HepG2 (cell line): Measurements from ENCODE around the gene LRRIQ4. TPM values are rescaled to one million over a fixed set of nuclear protein-coding genes. Genes with fewer than 3 reads are reported as not detected.

Source experiments
- ATAC-seq: fragments of 200-7000 bp; cut with Tn5 transposase; 3 replicates; pipeline ENCODE4 v1.9.1; 2020; ENCODE audit warnings: mild to moderate bottlenecking, moderate library complexity
- BruUV-seq: library from RNA; stranded (reverse); fragments of 400-500 nt; replicated peaks from 2 replicates; lab custom pipeline; 2021; lab: Mats Ljungman, UMichigan
- CTCF ChIA-PET: fragments of 300-600 bp; formaldehyde crosslinking; extraction: SDS; loops from one replicate; lab custom pipeline; 2021; ENCODE audit warnings: low total read pairs, inconsistent platforms, low intra/inter-chr PET ratio; lab: Yijun Ruan, JAX
- POLR2A ChIA-PET: fragments of 350-600 bp; sonication (Branson Sonifier 250); formaldehyde crosslinking; loops from one replicate; lab custom pipeline; 2020; ENCODE audit warnings: antibody characterized with exemption, inconsistent platforms; lab: Yijun Ruan, JAX
- DNase-seq: peaks from one replicate; pipeline ENCODE4 v3.0.0-alpha.2; 2015; ENCODE audit warnings: low spot score
- FAIRE-seq: peaks from 3 replicates; lab custom pipeline; 2011; peaks lifted over from hg19 to GRCh38; lab: Jason Lieb, UNC
- H2AFZ ChIP-seq: one replicate; pipeline ENCODE4 v1.6.1; 2011; ENCODE audit warnings: low read length, inconsistent platforms
- H3K27ac ChIP-seq: fragments of 300-600 bp; 3 replicates; pipeline ENCODE4 v1.8.0; 2011; ENCODE audit warnings: mixed run types, mild to moderate bottlenecking, mixed read lengths, low read length, inconsistent platforms; ENCODE audit not compliant: insufficient read depth; ENCODE audit errors: extremely low read length
- H3K27me3 ChIP-seq, 2 experiments: fragments of 200-600 bp in 1 of 2; 2 replicates in 1 of 2; 3 replicates in 1 of 2; pipeline versions ENCODE4 v1.6.0 to v1.8.0; 2011; ENCODE audit warnings: low read length in 2 of 2, mild to moderate bottlenecking in 2 of 2, moderate library complexity in 2 of 2, inconsistent platforms in 1 of 2; ENCODE audit not compliant: insufficient read depth in 2 of 2, control insufficient read depth in 1 of 2
- H3K36me3 ChIP-seq, 2 experiments: fragments of 200-600 bp in 1 of 2; replicated peaks in 1 of 2; 2 replicates in 1 of 2; 3 replicates in 1 of 2; pipeline versions ENCODE4 v1.5.1 to v1.8.0; 2011; ENCODE audit warnings: low read length in 2 of 2, inconsistent platforms in 1 of 2; ENCODE audit not compliant: insufficient read depth in 2 of 2, control insufficient read depth in 1 of 2
- H3K4me1 ChIP-seq: 2 replicates; pipeline ENCODE4 v1.5.1; 2012; ENCODE audit warnings: low read length, inconsistent platforms; ENCODE audit not compliant: insufficient read depth
- H3K4me2 ChIP-seq: 2 replicates; pipeline ENCODE4 v1.6.0; 2011; ENCODE audit warnings: low read depth, low read length, inconsistent platforms
- H3K4me3 ChIP-seq, 3 experiments: fragments of 200-600 bp in 1 of 3; sonication (generic), shearing (Covaris generic) in 1 of 3; replicated peaks in 1 of 3; 2 replicates each; pipeline ENCODE4 v1.5.1; 2011 to 2016; ENCODE audit warnings: low read length in 3 of 3, inconsistent platforms in 2 of 3, low read depth in 2 of 3, mild to moderate bottlenecking in 2 of 3, control low read depth in 1 of 3, mixed read lengths in 1 of 3; ENCODE audit not compliant: insufficient read depth in 1 of 3
- H3K79me2 ChIP-seq: one replicate; pipeline ENCODE4 v1.6.1; 2011; ENCODE audit warnings: low read length, inconsistent platforms; ENCODE audit not compliant: insufficient read depth
- H3K9ac ChIP-seq: 2 replicates; pipeline ENCODE4 v1.6.0; 2011; ENCODE audit warnings: mild to moderate bottlenecking, low read depth, low read length, inconsistent platforms; ENCODE audit not compliant: insufficient read depth
- H3K9me3 ChIP-seq: 2 replicates; pipeline ENCODE4 v1.5.1; 2012; ENCODE audit warnings: mild to moderate bottlenecking, low read length
- H4K20me1 ChIP-seq: 2 replicates; pipeline ENCODE4 v1.6.0; 2011; ENCODE audit warnings: inconsistent platforms, mild to moderate bottlenecking, low read length, moderate library complexity; ENCODE audit not compliant: insufficient read depth
- FOXP1 ChIP-seq, 2 experiments: fragments of 450-650 bp in 1 of 2; IDR thresholded peaks; 2 replicates each; pipeline ENCODE4 v1.6.1; 2017 to 2018; ENCODE audit warnings: antibody characterized with exemption in 1 of 2
- MAFF ChIP-seq: IDR thresholded peaks from 2 replicates; pipeline ENCODE4 v1.6.1; 2011; ENCODE audit warnings: low read depth, low read length, improper control_type of control experiment
- MAFK ChIP-seq, 2 experiments: IDR thresholded peaks in 1 of 2; conservative IDR thresholded peaks in 1 of 2; 2 replicates each; pipeline ENCODE4 v1.6.1; 2011; ENCODE audit warnings: improper control_type of control experiment in 2 of 2, low read length in 2 of 2
- PHF20 ChIP-seq: sonication (generic); formaldehyde crosslinking; IDR thresholded peaks from 2 replicates; pipeline ENCODE4 v1.5.0; 2020; ENCODE audit warnings: mild to moderate bottlenecking, missing genetic modification reagents
- SRF ChIP-seq: IDR thresholded peaks from 2 replicates; pipeline ENCODE4 v1.6.1; 2011; ENCODE audit warnings: mild to moderate bottlenecking, low read depth, low read length, moderate library complexity
- ZNF720 ChIP-seq: sonication (generic); formaldehyde crosslinking; IDR thresholded peaks from 2 replicates; pipeline ENCODE4 v1.4.0; 2020; ENCODE audit warnings: missing genetic modification reagents
- WGBS: methylation state at CpG from one replicate; pipeline ENCODE4 v1.1.6; 2017; ENCODE audit warnings: low lambda C conversion rate; 5-methylcytosine and 5-hydroxymethylcytosine counted together
- in situ Hi-C: cut with HindIII; loops from 2 replicates; pipeline ENCODE4 v1.10.0; 2017; ENCODE audit warnings: low pct_unique_long_range_greater_than_20kb; ENCODE audit not compliant: extremely low pct_ligation_motif_present
- intact Hi-C: fragments of 100-400 bp; cut with micrococcal nuclease; formaldehyde crosslinking; loops from one replicate; pipeline ENCODE4 v1.10.0; 2022; ENCODE audit not compliant: unreplicated experiment
- polyA plus RNA-seq, 8 experiments: library from polyadenylated mRNA; depleted of rRNA in 3 of 8; stranded (reverse) in 7 of 8; unstranded in 1 of 8; fragments of >200 nt; fragmentation: Illumina TruSeq in 4 of 8; extraction: Trizol in 4 of 8; gene quantifications; 2 replicates each; pipeline versions ENCODE4 v1.2.1 to v1.2.3, GENCODE V29; 2011 to 2016; ENCODE audit warnings: low read depth in 4 of 8, missing spikeins in 1 of 8, mixed read lengths in 1 of 8; ENCODE audit not compliant: insufficient read depth in 1 of 8
- total RNA-seq, 5 experiments: library from RNA; depleted of rRNA; stranded (reverse); fragments of >200 nt; fragmentation: Illumina TruSeq; extraction: Trizol; gene quantifications; 2 replicates each; pipeline ENCODE4 v1.2.3, GENCODE V29; 2016; ENCODE audit warnings: low read depth in 1 of 5
- TF ChIP-seq, protein P1 (sequence below): sonication (generic); formaldehyde crosslinking; IDR thresholded peaks from 2 replicates; pipeline ENCODE4 v1.8.1; 2023; ENCODE audit warnings: missing genetic modification reagents, mild to moderate bottlenecking, borderline replicate concordance
- TF ChIP-seq, protein P2 (sequence below): IDR thresholded peaks from 2 replicates; pipeline ENCODE4 v1.6.1; 2012; ENCODE audit warnings: low read depth, low read length, improper control_type of control experiment
- TF ChIP-seq, protein P3 (sequence below): sonication (generic); formaldehyde crosslinking; IDR thresholded peaks from 2 replicates; pipeline ENCODE4 v1.5.0; 2020; ENCODE audit warnings: mild to moderate bottlenecking, low read depth, missing genetic modification reagents, borderline replicate concordance
- TF ChIP-seq, protein P4 (sequence below): sonication (generic); formaldehyde crosslinking; IDR thresholded peaks from 2 replicates; pipeline ENCODE4 v1.4.0; 2020; ENCODE audit warnings: missing genetic modification reagents, borderline replicate concordance

LRRIQ4 gene
- total and polyA plus RNA-seq, 2 of the 13 experiments (the other 11 are each of a cell fraction or from before 2014, with no cell fraction given) = not detected

DNA sequence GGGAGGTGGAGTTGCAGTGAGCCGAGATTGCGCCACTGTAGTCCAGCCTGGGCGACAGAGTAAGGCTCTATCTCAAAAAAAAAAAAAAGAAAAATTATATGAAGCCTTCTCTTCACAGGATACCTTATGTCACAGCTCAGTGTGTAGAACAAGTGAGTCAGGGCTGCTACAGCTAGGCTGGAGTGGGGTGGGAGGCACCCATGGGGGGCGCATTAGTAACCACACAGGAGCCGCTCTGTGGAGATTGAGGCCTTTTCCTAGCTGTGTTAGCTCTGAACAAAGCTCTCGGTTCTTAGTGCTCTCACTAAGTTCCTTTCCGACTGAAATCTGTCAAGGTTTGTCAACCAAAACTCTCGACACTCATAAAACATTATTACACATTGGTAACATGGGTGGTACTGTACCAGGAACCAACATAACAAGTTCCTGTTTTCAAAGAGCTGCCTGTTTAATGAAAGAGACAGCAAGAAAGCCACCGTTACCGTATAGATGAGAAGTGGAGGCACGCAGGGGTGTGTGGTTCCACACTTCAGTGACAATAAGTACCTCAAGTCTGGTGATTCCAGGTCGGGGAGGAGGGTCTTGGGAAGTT is 52.6 kb downstream of the LRRIQ4 start:
- no peaks in the 10 kb centered on the region for H3K9me3 ChIP-seq
- no peak overlapping the region for H3K4me2 ChIP-seq
- no peaks in the 10 kb centered on the region for H3K27me3 ChIP-seq
- no peak overlapping the region for H3K9ac ChIP-seq
- H3K4me3 ChIP-seq = no peak overlapping the region
- no peak overlapping the region for H2AFZ ChIP-seq
- TF ChIP-seq PHF20 = no peak
- intact Hi-C loops = no loop called here
- ATAC-seq (peak; percentile 49; the same call in 2 of the 3 replicates), DNase-seq (no peak), FAIRE-seq (no peak)
- CTCF ChIA-PET = no interaction called here
- 60% methylated on average over 9 of the region's 12 CpGs for WGBS
- H3K27ac ChIP-seq = no peak overlapping the region
- no peaks in the 10 kb centered on the region for H4K20me1 ChIP-seq
- H3K4me1 ChIP-seq = peaks cover 8% of the 10 kb centered on the region
- no peaks in the 10 kb centered on the region for H3K36me3 ChIP-seq
- POLR2A ChIA-PET = no interaction called here
- BruUV-seq = no TSS peak
- in situ Hi-C loops = loop anchor here (10.0 kb wide), 1 partner anchor 170 kb away; the partner anchor contains the start of gene GPR160
- H3K79me2 ChIP-seq = no peaks in the 10 kb centered on the region

- no peak for ATAC-seq
- CTCF ChIA-PET = no interaction called here
- DNase-seq = no peak
- H3K9ac ChIP-seq = no peak overlapping the region
- H3K4me2 ChIP-seq = no peak overlapping the region
- no peak overlapping the region for H3K27ac ChIP-seq
- TF ChIP-seq, protein P1, sequence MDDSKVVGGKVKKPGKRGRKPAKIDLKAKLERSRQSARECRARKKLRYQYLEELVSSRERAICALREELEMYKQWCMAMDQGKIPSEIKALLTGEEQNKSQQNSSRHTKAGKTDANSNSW (CRISPR knock-in tag) = no peak
- TF ChIP-seq MAFF = peak; percentile 25; the same call in 1 of the 2 replicates
- peak in 1 of 2 experiments; percentile 67; a peak in 2 of 4 replicates for TF ChIP-seq MAFK (conservative IDR thresholded peaks at IDR 0.05 in 1 of 2, IDR thresholded peaks at IDR 0.05 in 1 of 2; ENCODE audit: low read length in 2 of 2)
- TF ChIP-seq, protein P2, sequence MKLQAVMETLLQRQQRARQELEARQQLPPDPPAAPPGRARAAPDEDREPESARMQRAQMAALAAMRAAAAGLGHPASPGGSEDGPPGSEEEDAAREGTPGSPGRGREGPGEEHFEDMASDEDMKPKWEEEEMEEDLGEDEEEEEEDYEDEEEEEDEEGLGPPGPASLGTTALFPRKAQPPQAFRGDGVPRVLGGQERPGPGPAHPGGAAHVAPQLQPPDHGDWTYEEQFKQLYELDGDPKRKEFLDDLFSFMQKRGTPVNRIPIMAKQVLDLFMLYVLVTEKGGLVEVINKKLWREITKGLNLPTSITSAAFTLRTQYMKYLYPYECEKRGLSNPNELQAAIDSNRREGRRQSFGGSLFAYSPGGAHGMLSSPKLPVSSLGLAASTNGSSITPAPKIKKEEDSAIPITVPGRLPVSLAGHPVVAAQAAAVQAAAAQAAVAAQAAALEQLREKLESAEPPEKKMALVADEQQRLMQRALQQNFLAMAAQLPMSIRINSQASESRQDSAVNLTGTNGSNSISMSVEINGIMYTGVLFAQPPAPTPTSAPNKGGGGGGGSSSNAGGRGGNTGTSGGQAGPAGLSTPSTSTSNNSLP = no peak
- TF ChIP-seq, protein P3, sequence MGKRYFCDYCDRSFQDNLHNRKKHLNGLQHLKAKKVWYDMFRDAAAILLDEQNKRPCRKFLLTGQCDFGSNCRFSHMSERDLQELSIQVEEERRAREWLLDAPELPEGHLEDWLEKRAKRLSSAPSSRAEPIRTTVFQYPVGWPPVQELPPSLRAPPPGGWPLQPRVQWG (CRISPR knock-in tag) = no peak
- TF ChIP-seq FOXP1 (IDR thresholded peaks at IDR 0.05) = no peak
- TF ChIP-seq FOXP1 (CRISPR knock-in tag; IDR thresholded peaks at IDR 0.05) = no peak
- no peak for TF ChIP-seq ZNF720
- no peak for TF ChIP-seq SRF
- TF ChIP-seq, protein P4, sequence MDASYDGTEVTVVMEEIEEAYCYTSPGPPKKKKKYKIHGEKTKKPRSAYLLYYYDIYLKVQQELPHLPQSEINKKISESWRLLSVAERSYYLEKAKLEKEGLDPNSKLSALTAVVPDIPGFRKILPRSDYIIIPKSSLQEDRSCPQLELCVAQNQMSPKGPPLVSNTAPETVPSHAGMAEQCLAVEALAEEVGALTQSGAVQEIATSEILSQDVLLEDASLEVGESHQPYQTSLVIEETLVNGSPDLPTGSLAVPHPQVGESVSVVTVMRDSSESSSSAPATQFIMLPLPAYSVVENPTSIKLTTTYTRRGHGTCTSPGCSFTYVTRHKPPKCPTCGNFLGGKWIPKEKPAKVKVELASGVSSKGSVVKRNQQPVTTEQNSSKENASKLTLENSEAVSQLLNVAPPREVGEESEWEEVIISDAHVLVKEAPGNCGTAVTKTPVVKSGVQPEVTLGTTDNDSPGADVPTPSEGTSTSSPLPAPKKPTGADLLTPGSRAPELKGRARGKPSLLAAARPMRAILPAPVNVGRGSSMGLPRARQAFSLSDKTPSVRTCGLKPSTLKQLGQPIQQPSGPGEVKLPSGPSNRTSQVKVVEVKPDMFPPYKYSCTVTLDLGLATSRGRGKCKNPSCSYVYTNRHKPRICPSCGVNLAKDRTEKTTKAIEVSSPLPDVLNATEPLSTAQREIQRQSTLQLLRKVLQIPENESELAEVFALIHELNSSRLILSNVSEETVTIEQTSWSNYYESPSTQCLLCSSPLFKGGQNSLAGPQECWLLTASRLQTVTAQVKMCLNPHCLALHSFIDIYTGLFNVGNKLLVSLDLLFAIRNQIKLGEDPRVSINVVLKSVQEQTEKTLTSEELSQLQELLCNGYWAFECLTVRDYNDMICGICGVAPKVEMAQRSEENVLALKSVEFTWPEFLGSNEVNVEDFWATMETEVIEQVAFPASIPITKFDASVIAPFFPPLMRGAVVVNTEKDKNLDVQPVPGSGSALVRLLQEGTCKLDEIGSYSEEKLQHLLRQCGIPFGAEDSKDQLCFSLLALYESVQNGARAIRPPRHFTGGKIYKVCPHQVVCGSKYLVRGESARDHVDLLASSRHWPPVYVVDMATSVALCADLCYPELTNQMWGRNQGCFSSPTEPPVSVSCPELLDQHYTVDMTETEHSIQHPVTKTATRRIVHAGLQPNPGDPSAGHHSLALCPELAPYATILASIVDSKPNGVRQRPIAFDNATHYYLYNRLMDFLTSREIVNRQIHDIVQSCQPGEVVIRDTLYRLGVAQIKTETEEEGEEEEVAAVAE (CRISPR knock-in tag) = no peak
- H3K4me3 ChIP-seq = no peak overlapping the region
- in situ Hi-C loops (loop anchor here (10.0 kb wide), 1 partner anchor 167 kb away; the partner anchor contains the start of gene GPR160), intact Hi-C loops (no loop called here)
- POLR2A ChIA-PET = no interaction called here
- H4K20me1 ChIP-seq = no peaks in the 10 kb centered on the region
- peaks cover 12% of the 10 kb centered on the region for H3K4me1 ChIP-seq
- H3K27me3 ChIP-seq = no peaks in the 10 kb centered on the region
- no peak for FAIRE-seq
- H3K36me3 ChIP-seq = no peaks in the 10 kb centered on the region
- H2AFZ ChIP-seq = no peak overlapping the region
- BruUV-seq = no TSS peak
- H3K9me3 ChIP-seq = no peaks in the 10 kb centered on the region
- WGBS = 46% methylated on average over 3 of the region's 3 CpGs
- no peaks in the 10 kb centered on the region for H3K79me2 ChIP-seq
These were observed 55.0 kb downstream of the LRRIQ4 start for GRCh38 chr3:169867584-169868210.
